Cardiac fibroblast (primary cell): ENCODE data around the gene FGGY.

Source experiments
- DNase-seq, 2 donors: peaks; one replicate each; pipeline versions ENCODE4 v3.0.0 to v3.0.0-alpha.2; 2010; ENCODE audit warnings: low read depth in 2 of 2
- H3K4me3 ChIP-seq, 2 donors: replicated peaks in 1 of 2; 1 replicate in 1 of 2; 2 replicates in 1 of 2; pipeline ENCODE4 v1.5.1; 2011; ENCODE audit warnings: low read depth in 2 of 2, low read length in 2 of 2, mild to moderate bottlenecking in 2 of 2, moderate library complexity in 1 of 2
- CTCF ChIP-seq: IDR thresholded peaks from one replicate; pipeline ENCODE4 v1.5.1; 2011; ENCODE audit warnings: low read depth, mild to moderate bottlenecking, low read length, inconsistent platforms

The FGGY gene

GRCh38 chr1:59409549-59409948, 112.7 kb downstream of the FGGY start:
- no peak for TF ChIP-seq CTCF
- H3K4me3 ChIP-seq = no peak overlapping the region
- DNase-seq = no peak

- DNase-seq = no peak
- no peak overlapping the region for H3K4me3 ChIP-seq
- no peak for TF ChIP-seq CTCF
Measured at GRCh38 chr1:59409986-59410385, 113.1 kb downstream of the FGGY start.

- H3K4me3 ChIP-seq = no peak overlapping the region
- no peak for TF ChIP-seq CTCF
- DNase-seq = no peak
Measured at GRCh38 chr1:59410457-59410856, 113.6 kb downstream of the FGGY start.

- DNase-seq = no peak
- no peak overlapping the region for H3K4me3 ChIP-seq
- no peak for TF ChIP-seq CTCF
Measured at GRCh38 chr1:59411147-59411546, 114.3 kb downstream of the FGGY start.

GRCh38 chr1:59412718-59413326, 115.9 kb downstream of the FGGY start:
- H3K4me3 ChIP-seq = no peak overlapping the region
- no peak for DNase-seq
- no peak for TF ChIP-seq CTCF

- no peak overlapping the region for H3K4me3 ChIP-seq
- TF ChIP-seq CTCF = no peak
Measured at GRCh38 chr1:59413327-59413720, 116.4 kb downstream of the FGGY start.

More at GRCh38 chr1:59413327-59413720, 116.4 kb downstream of the FGGY start:
- DNase-seq = no peak
